HepG2 (cell line): ENCODE results near the gene RPLP2. TPM values are rescaled to one million over a fixed set of nuclear protein-coding genes. Genes with fewer than 3 reads are reported as not detected.

Experiments used
- ATAC-seq: fragments of 200-7000 bp; cut with Tn5 transposase; 3 replicates; pipeline ENCODE4 v1.9.1; 2020; ENCODE audit warnings: mild to moderate bottlenecking, moderate library complexity
- BruUV-seq: library from RNA; stranded (reverse); fragments of 400-500 nt; replicated peaks from 2 replicates; lab custom pipeline; 2021; lab: Mats Ljungman, UMichigan
- CTCF ChIA-PET: fragments of 300-600 bp; formaldehyde crosslinking; extraction: SDS; loops from one replicate; lab custom pipeline; 2021; ENCODE audit warnings: low total read pairs, inconsistent platforms, low intra/inter-chr PET ratio; lab: Yijun Ruan, JAX
- POLR2A ChIA-PET: fragments of 350-600 bp; sonication (Branson Sonifier 250); formaldehyde crosslinking; loops from one replicate; lab custom pipeline; 2020; ENCODE audit warnings: antibody characterized with exemption, inconsistent platforms; lab: Yijun Ruan, JAX
- DNase-seq: peaks from one replicate; pipeline ENCODE4 v3.0.0-alpha.2; 2015; ENCODE audit warnings: low spot score
- FAIRE-seq: peaks from 3 replicates; lab custom pipeline; 2011; peaks lifted over from hg19 to GRCh38; lab: Jason Lieb, UNC
- H2AFZ ChIP-seq: one replicate; pipeline ENCODE4 v1.6.1; 2011; ENCODE audit warnings: low read length, inconsistent platforms
- H3K27ac ChIP-seq: fragments of 300-600 bp; 3 replicates; pipeline ENCODE4 v1.8.0; 2011; ENCODE audit warnings: mixed run types, mild to moderate bottlenecking, mixed read lengths, low read length, inconsistent platforms; ENCODE audit not compliant: insufficient read depth; ENCODE audit errors: extremely low read length
- H3K27me3 ChIP-seq, 2 experiments: fragments of 200-600 bp in 1 of 2; 2 replicates in 1 of 2; 3 replicates in 1 of 2; pipeline versions ENCODE4 v1.6.0 to v1.8.0; 2011; ENCODE audit warnings: low read length in 2 of 2, mild to moderate bottlenecking in 2 of 2, moderate library complexity in 2 of 2, inconsistent platforms in 1 of 2; ENCODE audit not compliant: insufficient read depth in 2 of 2, control insufficient read depth in 1 of 2
- H3K36me3 ChIP-seq, 2 experiments: fragments of 200-600 bp in 1 of 2; replicated peaks in 1 of 2; 2 replicates in 1 of 2; 3 replicates in 1 of 2; pipeline versions ENCODE4 v1.5.1 to v1.8.0; 2011; ENCODE audit warnings: low read length in 2 of 2, inconsistent platforms in 1 of 2; ENCODE audit not compliant: insufficient read depth in 2 of 2, control insufficient read depth in 1 of 2
- H3K4me1 ChIP-seq: 2 replicates; pipeline ENCODE4 v1.5.1; 2012; ENCODE audit warnings: low read length, inconsistent platforms; ENCODE audit not compliant: insufficient read depth
- H3K4me2 ChIP-seq: 2 replicates; pipeline ENCODE4 v1.6.0; 2011; ENCODE audit warnings: low read depth, low read length, inconsistent platforms
- H3K4me3 ChIP-seq, 3 experiments: fragments of 200-600 bp in 1 of 3; sonication (generic), shearing (Covaris generic) in 1 of 3; replicated peaks in 1 of 3; 2 replicates each; pipeline ENCODE4 v1.5.1; 2011 to 2016; ENCODE audit warnings: low read length in 3 of 3, inconsistent platforms in 2 of 3, low read depth in 2 of 3, mild to moderate bottlenecking in 2 of 3, control low read depth in 1 of 3, mixed read lengths in 1 of 3; ENCODE audit not compliant: insufficient read depth in 1 of 3
- H3K79me2 ChIP-seq: one replicate; pipeline ENCODE4 v1.6.1; 2011; ENCODE audit warnings: low read length, inconsistent platforms; ENCODE audit not compliant: insufficient read depth
- H3K9ac ChIP-seq: 2 replicates; pipeline ENCODE4 v1.6.0; 2011; ENCODE audit warnings: mild to moderate bottlenecking, low read depth, low read length, inconsistent platforms; ENCODE audit not compliant: insufficient read depth
- H3K9me3 ChIP-seq: 2 replicates; pipeline ENCODE4 v1.5.1; 2012; ENCODE audit warnings: mild to moderate bottlenecking, low read length
- H4K20me1 ChIP-seq: 2 replicates; pipeline ENCODE4 v1.6.0; 2011; ENCODE audit warnings: inconsistent platforms, mild to moderate bottlenecking, low read length, moderate library complexity; ENCODE audit not compliant: insufficient read depth
- BHLHE40 ChIP-seq: IDR thresholded peaks from 2 replicates; pipeline ENCODE4 v1.6.1; 2011; ENCODE audit warnings: low read length, improper control_type of control experiment
- BORCS8-MEF2B ChIP-seq: sonication (generic); formaldehyde crosslinking; IDR thresholded peaks from 2 replicates; pipeline ENCODE4 v1.8.0; 2022; ENCODE audit warnings: mild to moderate bottlenecking, missing genetic modification reagents
- CC2D1A ChIP-seq: sonication (generic); formaldehyde crosslinking; IDR thresholded peaks from 2 replicates; pipeline ENCODE4 v1.8.1; 2023; ENCODE audit warnings: mild to moderate bottlenecking, missing genetic modification reagents
- ELF3 ChIP-seq: IDR thresholded peaks from 2 replicates; pipeline ENCODE4 v1.6.1; 2016; ENCODE audit warnings: missing genetic modification reagents, missing compliant biosample characterization
- MAFF ChIP-seq: IDR thresholded peaks from 2 replicates; pipeline ENCODE4 v1.6.1; 2011; ENCODE audit warnings: low read depth, low read length, improper control_type of control experiment
- NFIC ChIP-seq: IDR thresholded peaks from 2 replicates; pipeline ENCODE4 v1.6.1; 2012; ENCODE audit warnings: mild to moderate bottlenecking, low read length, inconsistent platforms
- NPAS2 ChIP-seq: sonication (generic); formaldehyde crosslinking; IDR thresholded peaks from 2 replicates; pipeline ENCODE4 v1.8.0; 2022; ENCODE audit warnings: mild to moderate bottlenecking, missing genetic modification reagents, borderline replicate concordance
- NR2F2 ChIP-seq: IDR thresholded peaks from 2 replicates; pipeline ENCODE4 v1.6.1; 2012; ENCODE audit warnings: low read depth, inconsistent platforms, borderline replicate concordance
- NR2F6 ChIP-seq, 2 experiments: IDR thresholded peaks; 2 replicates each; pipeline ENCODE4 v1.6.1; 2016; ENCODE audit warnings: antibody characterized with exemption in 1 of 2, mild to moderate bottlenecking in 1 of 2
- REL ChIP-seq: sonication (generic); formaldehyde crosslinking; conservative IDR thresholded peaks from 2 replicates; pipeline ENCODE4 v1.8.0; 2022; ENCODE audit warnings: mild to moderate bottlenecking, missing genetic modification reagents, moderate library complexity
- RXRB ChIP-seq: IDR thresholded peaks from 2 replicates; pipeline ENCODE4 v1.6.1; 2016; ENCODE audit warnings: borderline replicate concordance, missing genetic modification reagents, missing compliant biosample characterization
- SETDB1 ChIP-seq: sonication (generic); formaldehyde crosslinking; IDR thresholded peaks from 2 replicates; pipeline ENCODE4 v1.5.1; 2020; ENCODE audit warnings: missing genetic modification reagents, mild to moderate bottlenecking, borderline replicate concordance
- SMAD3 ChIP-seq: sonication (generic); formaldehyde crosslinking; IDR thresholded peaks from 2 replicates; pipeline ENCODE4 v1.4.0; 2020; ENCODE audit warnings: missing genetic modification reagents
- SOX5 ChIP-seq: IDR thresholded peaks from 2 replicates; pipeline ENCODE4 v1.6.1; 2016; ENCODE audit warnings: borderline replicate concordance
- TBP ChIP-seq: sonication (generic); formaldehyde crosslinking; IDR thresholded peaks from 2 replicates; pipeline ENCODE4 v1.5.0; 2020; ENCODE audit warnings: missing genetic modification reagents
- ZNF335 ChIP-seq: sonication (generic); formaldehyde crosslinking; IDR thresholded peaks from 2 replicates; pipeline ENCODE4 v1.4.0; 2020; ENCODE audit warnings: missing genetic modification reagents
- ZNF432 ChIP-seq: sonication (generic); formaldehyde crosslinking; IDR thresholded peaks from 2 replicates; pipeline ENCODE4 v1.5.0; 2020; ENCODE audit warnings: missing genetic modification reagents, mild to moderate bottlenecking, borderline replicate concordance
- ZNF550 ChIP-seq: sonication (generic); formaldehyde crosslinking; IDR thresholded peaks from 2 replicates; pipeline ENCODE4 v1.4.0; 2020; ENCODE audit warnings: mild to moderate bottlenecking, missing genetic modification reagents, borderline replicate concordance
- WGBS: methylation state at CpG from one replicate; pipeline ENCODE4 v1.1.6; 2017; ENCODE audit warnings: low lambda C conversion rate; 5-methylcytosine and 5-hydroxymethylcytosine counted together
- in situ Hi-C: cut with HindIII; loops from 2 replicates; pipeline ENCODE4 v1.10.0; 2017; ENCODE audit warnings: low pct_unique_long_range_greater_than_20kb; ENCODE audit not compliant: extremely low pct_ligation_motif_present
- intact Hi-C: fragments of 100-400 bp; cut with micrococcal nuclease; formaldehyde crosslinking; loops from one replicate; pipeline ENCODE4 v1.10.0; 2022; ENCODE audit not compliant: unreplicated experiment
- polyA plus RNA-seq, 8 experiments: library from polyadenylated mRNA; depleted of rRNA in 3 of 8; stranded (reverse) in 7 of 8; unstranded in 1 of 8; fragments of >200 nt; fragmentation: Illumina TruSeq in 4 of 8; extraction: Trizol in 4 of 8; gene quantifications; 2 replicates each; pipeline versions ENCODE4 v1.2.1 to v1.2.3, GENCODE V29; 2011 to 2016; ENCODE audit warnings: low read depth in 4 of 8, missing spikeins in 1 of 8, mixed read lengths in 1 of 8; ENCODE audit not compliant: insufficient read depth in 1 of 8
- total RNA-seq, 5 experiments: library from RNA; depleted of rRNA; stranded (reverse); fragments of >200 nt; fragmentation: Illumina TruSeq; extraction: Trizol; gene quantifications; 2 replicates each; pipeline ENCODE4 v1.2.3, GENCODE V29; 2016; ENCODE audit warnings: low read depth in 1 of 5
- TF ChIP-seq, protein P1 (sequence below): IDR thresholded peaks from 2 replicates; pipeline ENCODE4 v1.6.1; 2018; ENCODE audit warnings: missing genetic modification reagents

The RPLP2 gene
- total and polyA plus RNA-seq, 2 of the 13 experiments (the other 11 are each of a cell fraction or from before 2014, with no cell fraction given), result 978 to 2,106 TPM

DNA sequence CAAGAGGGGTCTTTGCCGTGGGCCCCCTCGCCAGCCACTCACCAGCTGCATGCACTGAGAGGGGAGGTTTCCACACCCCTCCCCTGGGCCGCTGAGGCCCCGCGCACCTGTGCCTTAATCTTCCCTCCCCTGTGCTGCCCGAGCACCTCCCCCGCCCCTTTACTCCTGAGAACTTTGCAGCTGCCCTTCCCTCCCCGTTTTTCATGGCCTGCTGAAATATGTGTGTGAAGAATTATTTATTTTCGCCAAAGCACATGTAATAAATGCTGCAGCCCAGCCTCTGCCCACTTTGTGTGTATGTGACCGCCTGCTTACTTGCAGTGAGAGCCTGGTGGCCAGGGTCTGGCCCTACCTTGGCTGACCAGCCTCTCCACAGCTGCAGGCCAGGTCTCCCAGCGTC is 15.2 kb downstream of the RPLP2 start:
- ATAC-seq, result no peak
- Histone ChIP-seq H3K79me2 (peaks cover 20% of the 10 kb centered on the region), H2AFZ (no peak overlapping the region), H3K27me3 (no peaks in the 10 kb centered on the region; a peak in 1 of 5 replicates), H3K4me1 (peaks cover 60% of the 10 kb centered on the region), H3K9ac (no peak overlapping the region), H3K4me2 (no peak overlapping the region), H4K20me1 (peaks cover 20% of the 10 kb centered on the region), H3K9me3 (no peaks in the 10 kb centered on the region), H3K27ac (no peak overlapping the region), H3K4me3 (no peak overlapping the region), H3K36me3 (peaks cover 8 to 22% of the 10 kb centered on the region in 2 experiments; a peak in 4 of 5 replicates)
- in situ Hi-C loops, result no loop called here
- ChIA-PET POLR2A (interaction anchor here (1.1 to 11.6 kb wide), 3 partner anchors 16 to 118 kb away, joined by 3 to 141 read pairs (median 5); partner anchors contain the start of genes EPS8L2, POLR2L, RPLP2 and TSPAN4), CTCF (no interaction called here)
- TF ChIP-seq CC2D1A (CRISPR knock-in tag) (no peak), ZNF432 (CRISPR knock-in tag) (no peak), NPAS2 (CRISPR knock-in tag) (no peak), ZNF335 (CRISPR knock-in tag) (no peak), SOX5 (CRISPR knock-in tag) (no peak), RXRB (no peak), BHLHE40 (no peak), NFIC (no peak), ZNF550 (CRISPR knock-in tag) (no peak), NR2F2 (no peak), NR2F6 (IDR thresholded peaks at IDR 0.05) (no peak), NR2F6 (CRISPR knock-in tag; IDR thresholded peaks at IDR 0.05) (no peak), SETDB1 (CRISPR knock-in tag) (no peak), TBP (no peak), MAFF (no peak), REL (CRISPR knock-in tag) (no peak), BORCS8-MEF2B (no peak), ELF3 (CRISPR knock-in tag) (no peak), SMAD3 (CRISPR knock-in tag) (no peak)
- TF ChIP-seq, protein P1, sequence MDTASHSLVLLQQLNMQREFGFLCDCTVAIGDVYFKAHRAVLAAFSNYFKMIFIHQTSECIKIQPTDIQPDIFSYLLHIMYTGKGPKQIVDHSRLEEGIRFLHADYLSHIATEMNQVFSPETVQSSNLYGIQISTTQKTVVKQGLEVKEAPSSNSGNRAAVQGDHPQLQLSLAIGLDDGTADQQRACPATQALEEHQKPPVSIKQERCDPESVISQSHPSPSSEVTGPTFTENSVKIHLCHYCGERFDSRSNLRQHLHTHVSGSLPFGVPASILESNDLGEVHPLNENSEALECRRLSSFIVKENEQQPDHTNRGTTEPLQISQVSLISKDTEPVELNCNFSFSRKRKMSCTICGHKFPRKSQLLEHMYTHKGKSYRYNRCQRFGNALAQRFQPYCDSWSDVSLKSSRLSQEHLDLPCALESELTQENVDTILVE (CRISPR knock-in tag), result no peak
- no TSS peak for BruUV-seq
- 90% methylated on average over 9 of the region's 11 CpGs for WGBS
- no peak for FAIRE-seq
- intact Hi-C loops, result no loop called here
- no peak for DNase-seq
